NCI-H345 treated with DMSO at 0.1 percent for 48 hours (cell line): ENCODE data around the gene MRPS27.

Source experiments
- DNase-seq: peaks from one replicate; lab custom pipeline; 2025; ENCODE audit not compliant: unreplicated experiment; lab: John Stamatoyannopoulos, UW

MRPS27 gene

DNA sequence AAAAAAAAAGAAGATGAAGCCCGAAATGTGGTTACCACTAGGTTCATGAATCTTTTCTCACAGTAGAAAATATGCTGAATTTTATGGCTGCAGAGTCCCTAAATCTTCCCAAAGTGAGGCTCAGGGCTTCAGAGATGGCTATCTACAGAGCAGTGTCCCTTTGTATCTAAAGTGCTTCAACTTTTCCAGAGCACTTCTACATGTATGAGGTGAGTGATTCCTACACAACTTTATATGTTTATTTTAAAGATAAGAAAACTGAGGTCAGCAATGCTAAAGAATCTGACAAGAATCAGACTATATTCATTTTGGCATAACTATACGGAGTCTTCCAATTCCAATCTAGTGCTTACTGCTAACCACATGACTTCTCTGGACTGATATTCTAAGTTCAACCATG, 53.2 kb downstream of the MRPS27 start:
- DNase-seq: no peak

DNA sequence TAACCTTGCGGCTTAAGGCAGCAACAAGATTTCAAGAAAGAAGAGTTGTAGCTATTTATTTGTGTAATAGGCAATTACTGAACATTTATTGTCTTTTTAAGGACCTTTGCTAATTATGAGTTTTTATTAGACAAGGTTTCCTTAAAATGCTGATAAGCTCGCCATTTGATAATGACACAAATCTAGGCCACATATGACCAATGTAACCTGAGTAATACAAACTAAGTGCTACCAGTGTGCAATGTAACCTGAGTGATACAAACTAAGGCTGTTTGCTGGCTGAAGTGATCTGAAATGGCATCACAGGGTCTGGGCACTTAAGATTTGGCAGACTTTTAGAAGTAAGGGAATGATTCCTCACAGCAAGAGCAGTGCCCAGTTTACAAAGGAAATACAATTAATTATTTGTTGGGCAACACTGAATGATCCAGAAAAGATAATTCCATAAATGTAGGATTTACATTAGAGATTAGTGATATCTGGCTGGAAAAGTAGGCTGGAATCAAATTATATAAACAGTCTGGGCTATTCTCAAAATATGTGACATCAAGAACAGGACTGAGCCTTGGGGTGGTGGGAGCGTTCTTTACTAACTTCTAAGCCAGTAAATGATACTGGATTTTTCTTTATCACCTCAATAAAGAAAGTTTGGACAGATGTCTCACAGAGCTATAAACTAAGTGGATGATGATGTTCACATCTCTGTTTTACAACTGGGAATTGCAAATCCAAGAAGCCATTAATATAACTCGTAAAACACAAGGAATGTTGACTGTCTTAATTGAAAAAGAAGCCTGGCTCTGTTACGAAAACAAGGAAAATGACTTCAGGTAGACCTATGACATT, 54.8 kb downstream of the MRPS27 start:
- DNase-seq: no peak

DNA sequence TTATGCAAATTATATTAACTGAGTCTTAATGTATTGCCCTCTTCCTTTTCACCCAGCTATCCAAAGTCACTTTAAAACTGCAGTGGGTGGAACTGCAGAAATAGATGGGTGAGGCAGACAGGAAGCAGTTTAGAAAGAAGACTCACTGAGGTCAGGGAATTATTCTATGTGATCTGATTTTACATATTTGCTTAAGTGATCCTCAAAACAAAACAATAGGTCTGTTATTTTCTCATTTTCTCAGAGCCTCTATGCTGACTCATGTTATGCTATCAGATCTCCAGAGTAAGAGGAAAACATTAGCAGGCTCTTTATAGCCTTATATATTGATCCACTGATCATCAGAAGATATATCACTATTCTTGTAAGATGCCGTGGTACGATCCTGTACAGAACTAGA, 63.5 kb downstream of the MRPS27 start:
- no peak for DNase-seq

DNA sequence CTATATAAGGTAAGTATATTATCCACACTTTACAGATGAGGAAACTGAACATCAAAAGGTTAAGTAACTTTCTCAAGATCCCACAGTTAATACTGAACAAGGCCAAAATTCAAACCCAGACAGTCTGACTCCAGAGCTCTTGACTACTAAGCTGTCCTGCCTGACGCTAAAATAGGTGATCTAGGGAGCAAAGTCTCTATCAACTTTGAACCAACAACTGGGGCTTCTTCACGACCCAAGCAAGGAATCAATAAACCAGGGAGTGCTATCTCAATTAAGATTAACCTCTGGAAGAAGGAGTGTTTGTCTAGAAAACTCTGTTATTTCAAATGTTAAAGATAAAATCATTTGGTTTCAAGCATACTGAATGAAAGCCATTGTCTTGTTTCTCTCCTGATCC, 64.4 kb downstream of the MRPS27 start:
- DNase-seq: no peak

GRCh38 chr5:72255237-72255636, 64.8 kb downstream of the MRPS27 start:
- DNase-seq: no peak

DNA sequence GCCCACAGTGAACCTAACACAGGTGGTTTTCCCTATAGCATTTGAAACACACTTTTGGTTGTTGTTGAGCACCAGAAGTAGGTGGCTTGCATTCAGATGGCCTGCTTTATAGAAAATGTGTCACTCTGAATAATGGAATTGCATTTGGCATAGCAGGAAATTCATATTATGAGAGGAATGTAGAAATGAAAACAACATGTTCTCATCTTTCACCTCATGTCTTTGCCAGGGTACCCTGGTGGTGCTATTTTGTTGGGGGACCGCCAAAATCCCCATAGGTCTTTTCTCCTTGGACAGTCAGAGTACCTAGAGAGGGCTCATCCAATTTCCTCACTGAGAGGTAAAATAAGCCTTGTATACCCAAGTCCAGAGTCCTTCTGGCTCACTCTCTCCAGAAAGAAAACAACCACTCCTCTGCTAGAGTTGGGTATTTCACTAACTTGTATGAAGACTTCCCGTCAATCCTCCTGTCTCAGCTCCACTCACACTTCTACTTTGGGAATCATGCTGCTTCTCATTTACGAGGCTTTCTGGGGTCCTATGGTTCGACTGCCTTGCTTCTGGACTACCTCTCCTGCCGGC, 67.4 kb downstream of the MRPS27 start:
- no peak for DNase-seq

- DNase-seq: no peak
These were observed 68.0 kb downstream of the MRPS27 start for GRCh38 chr5:72252008-72252407.

DNA sequence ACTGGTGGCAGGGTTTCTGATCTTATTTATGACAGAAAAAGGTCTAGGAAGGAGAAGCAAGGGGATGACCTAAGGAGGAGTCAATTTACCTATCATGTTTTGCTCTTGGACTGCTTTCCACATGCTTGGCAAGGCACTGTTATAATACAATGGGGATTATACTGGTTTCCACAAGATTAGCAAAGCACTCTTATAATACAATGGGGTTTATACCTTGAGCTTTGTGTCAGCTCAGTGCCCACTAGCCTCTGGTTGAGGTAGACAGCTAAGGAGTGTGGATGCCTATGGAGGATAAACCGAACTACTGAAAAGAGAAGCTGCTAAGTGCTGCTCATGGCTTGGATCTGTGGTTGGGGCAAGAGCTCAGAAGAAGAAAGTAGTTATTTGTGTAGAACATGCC, 68.7 kb downstream of the MRPS27 start:
- no peak for DNase-seq

GRCh38 chr5:72248410-72248981, 71.5 kb downstream of the MRPS27 start:
- DNase-seq: no peak

- no peak for DNase-seq
These were observed 73.0 kb downstream of the MRPS27 start for GRCh38 chr5:72246954-72247442.

DNA sequence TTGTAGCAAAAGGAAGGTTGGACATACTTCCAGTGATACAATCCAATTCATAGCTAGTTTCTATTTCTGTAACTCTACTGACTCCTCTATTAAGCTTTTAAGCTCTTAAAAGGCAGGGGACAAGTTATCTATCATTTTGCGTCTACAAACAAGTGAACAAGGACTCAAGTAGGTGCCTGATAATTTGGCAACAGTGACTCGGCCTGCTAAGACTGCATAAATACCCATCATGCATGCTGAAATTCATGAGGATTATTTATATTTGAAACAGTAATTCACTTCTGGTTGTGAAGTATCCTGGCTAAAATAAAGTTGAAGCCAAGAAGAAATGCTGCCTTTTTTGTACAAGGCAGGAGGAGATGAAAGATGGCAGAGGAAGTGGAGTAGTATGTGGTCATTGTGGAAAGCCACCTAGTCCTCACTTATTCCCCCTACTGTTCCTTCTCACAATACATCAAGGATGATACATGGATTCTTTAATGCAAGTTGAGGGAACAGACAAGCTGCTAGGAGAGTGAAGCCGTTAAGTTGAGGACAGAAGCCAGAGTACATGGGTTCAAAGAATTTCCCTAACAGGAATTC, 74.0 kb downstream of the MRPS27 start:
- DNase-seq: no peak

- DNase-seq: no peak
These were observed 74.5 kb downstream of the MRPS27 start for GRCh38 chr5:72245546-72245945.

- DNase-seq: no peak
These were observed 75.1 kb downstream of the MRPS27 start for GRCh38 chr5:72244862-72245371.

GRCh38 chr5:72243706-72244105, 76.3 kb downstream of the MRPS27 start:
- no peak for DNase-seq

DNA sequence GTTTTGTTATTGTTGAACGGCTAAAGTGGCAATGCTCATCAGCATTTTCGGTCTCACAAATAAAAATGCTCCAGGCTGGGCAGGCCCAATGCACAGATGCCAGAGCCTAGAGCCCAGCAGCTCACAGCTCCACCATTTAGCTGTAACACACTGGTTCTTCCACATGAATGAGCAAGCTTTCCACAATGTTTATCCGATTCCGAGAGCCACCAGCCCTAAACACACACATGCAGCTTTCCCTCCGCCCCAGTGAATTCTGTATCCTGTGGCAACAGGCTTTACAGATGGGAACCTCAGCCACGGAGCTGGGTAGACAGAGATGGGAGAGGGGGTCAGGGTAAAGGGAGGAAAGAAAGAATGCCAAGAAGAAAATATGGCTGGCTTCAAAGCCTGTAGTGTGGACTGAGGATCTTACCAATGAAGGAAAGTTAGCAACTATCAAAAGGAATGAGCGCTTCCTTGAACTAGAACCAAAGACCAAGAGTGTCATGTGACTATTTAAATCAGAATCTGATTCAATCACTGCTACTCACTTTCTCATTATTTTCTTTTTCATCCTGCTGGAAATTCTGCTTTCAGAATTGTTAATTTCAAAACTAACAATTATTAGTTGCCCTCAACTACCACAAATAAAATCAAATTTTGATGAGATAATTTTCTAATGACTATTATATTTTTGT, 77.1 kb downstream of the MRPS27 start:
- DNase-seq: no peak

DNA sequence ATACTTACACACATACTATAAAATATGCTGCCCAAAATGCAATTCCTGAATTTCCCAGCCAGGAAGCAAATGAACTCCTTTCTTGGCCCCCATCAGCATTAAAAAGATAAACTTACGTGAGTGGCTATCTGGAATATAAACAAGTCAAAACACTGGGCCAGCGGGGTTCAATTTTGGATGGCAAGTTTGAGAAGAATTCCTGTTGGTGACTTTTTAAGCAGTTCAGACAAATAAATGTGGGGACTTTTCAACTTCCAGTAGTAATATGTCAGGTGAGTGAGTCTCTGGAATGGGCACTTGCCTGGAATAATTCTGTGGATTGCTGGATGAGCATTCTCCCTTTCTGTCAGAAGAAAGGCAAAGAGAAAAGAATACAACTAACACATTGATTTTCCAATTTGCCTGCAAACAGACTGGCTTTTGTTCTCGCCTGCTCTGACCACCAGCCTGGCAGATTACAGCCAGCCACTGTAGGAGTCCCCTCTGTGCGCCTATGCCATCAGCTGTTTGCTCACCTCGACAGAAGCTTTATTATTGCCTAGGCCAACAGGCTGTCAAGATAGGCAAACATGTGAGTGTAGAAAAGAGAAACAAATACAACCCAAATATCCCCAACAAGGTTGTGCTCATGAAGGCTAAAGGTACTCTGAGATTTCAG, 78.6 kb downstream of the MRPS27 start:
- DNase-seq: no peak

DNA sequence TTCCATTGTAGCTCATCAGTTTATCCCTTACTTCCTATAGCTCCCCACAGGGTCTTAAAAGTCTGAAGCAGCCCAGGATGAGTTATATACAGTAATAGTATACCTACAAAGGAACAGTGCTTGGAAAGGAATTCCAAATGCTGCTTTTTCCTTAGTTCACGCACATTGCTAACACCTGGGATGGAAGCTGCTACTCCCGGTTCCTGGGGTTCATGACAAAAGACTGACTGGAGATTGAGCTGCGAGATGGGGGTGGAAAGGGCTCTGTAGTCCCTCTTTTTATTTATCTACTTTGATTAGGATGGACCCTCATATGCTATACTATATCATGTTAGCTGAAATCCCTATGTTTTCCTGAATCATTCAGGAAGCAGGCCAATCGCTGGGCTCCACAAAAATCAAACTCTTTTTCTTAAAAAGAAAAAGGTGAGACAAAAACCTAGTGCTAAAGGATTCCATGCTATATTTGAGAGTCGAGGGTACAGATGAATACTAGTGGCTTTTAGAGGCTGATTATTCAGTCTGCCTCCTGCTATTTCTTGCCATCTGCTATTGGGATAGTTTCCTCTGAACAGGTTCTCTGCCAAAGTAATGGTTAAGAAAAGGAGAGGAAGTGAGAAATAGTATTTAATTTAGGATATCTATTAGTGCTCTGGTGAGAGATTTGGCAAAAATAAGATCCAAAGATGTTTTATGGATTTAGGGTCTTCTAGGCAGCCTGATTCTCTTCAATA, 81.2 kb downstream of the MRPS27 start:
- DNase-seq: no peak

- DNase-seq: no peak
These were observed 82.2 kb downstream of the MRPS27 start for GRCh38 chr5:72237879-72238278.

DNA sequence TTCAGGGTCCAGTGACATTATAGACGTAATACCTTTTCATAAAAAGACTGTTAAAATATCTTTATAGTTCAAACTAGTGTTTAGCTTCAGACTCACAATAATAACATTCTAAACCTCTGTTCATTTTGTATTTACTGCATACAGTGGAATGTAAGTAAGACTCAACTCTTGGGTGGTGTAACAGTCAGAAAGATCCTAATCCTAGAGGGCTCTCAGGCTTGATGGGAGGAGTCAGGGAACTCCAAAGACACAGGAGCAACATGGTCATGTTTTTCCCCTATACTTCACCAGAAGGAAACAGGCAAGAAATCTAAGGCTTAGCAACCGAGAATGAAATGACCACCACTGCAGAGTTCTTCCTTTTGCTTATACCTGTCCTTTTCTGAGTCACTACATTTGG, 82.6 kb downstream of the MRPS27 start:
- no peak for DNase-seq

- no peak for DNase-seq
These were observed 84.3 kb downstream of the MRPS27 start for GRCh38 chr5:72235725-72236124.
